ENCODE results near the gene SCAI.

The SCAI gene

GRCh38 chr9:125103021-125103420, 40.3 kb downstream of the SCAI start:
- Histone ChIP-seq H3K36me3 (ENCODE audit: low read length) (no peaks in the 10 kb centered on the region), H2AFZ (ENCODE audit: low read depth, low read length, severe bottlenecking) (no peak overlapping the region), H3K9ac (ENCODE audit: low read length) (no peak overlapping the region), H3K79me2 (ENCODE audit: insufficient read depth, low read length) (0 out of 2 replicates have a peak, but pooled peaks cover 5% of the 10 kb centered on the region), H3K4me2 (ENCODE audit: low read depth, low read length, poor library complexity, severe bottlenecking) (no peak overlapping the region), H3K4me3 (ENCODE audit: insufficient read depth, low read length, poor library complexity, severe bottlenecking) (no peak overlapping the region), H4K20me1 (ENCODE audit: low read depth, low read length) (no peaks in the 10 kb centered on the region), H3K27ac (ENCODE audit: low read depth, low read length) (no peak overlapping the region), H3K9me3 (ENCODE audit: insufficient read depth, low read length) (no peaks in the 10 kb centered on the region), H3K27me3 (ENCODE audit: low read length) (no peaks in the 10 kb centered on the region), H3F3A (ENCODE audit: insufficient read depth) (no peaks in the 10 kb centered on the region), H3K9me2 (replicated peaks; ENCODE audit: insufficient read depth, low read length) (no peaks in the 10 kb centered on the region)
- TF ChIP-seq, protein P1, sequence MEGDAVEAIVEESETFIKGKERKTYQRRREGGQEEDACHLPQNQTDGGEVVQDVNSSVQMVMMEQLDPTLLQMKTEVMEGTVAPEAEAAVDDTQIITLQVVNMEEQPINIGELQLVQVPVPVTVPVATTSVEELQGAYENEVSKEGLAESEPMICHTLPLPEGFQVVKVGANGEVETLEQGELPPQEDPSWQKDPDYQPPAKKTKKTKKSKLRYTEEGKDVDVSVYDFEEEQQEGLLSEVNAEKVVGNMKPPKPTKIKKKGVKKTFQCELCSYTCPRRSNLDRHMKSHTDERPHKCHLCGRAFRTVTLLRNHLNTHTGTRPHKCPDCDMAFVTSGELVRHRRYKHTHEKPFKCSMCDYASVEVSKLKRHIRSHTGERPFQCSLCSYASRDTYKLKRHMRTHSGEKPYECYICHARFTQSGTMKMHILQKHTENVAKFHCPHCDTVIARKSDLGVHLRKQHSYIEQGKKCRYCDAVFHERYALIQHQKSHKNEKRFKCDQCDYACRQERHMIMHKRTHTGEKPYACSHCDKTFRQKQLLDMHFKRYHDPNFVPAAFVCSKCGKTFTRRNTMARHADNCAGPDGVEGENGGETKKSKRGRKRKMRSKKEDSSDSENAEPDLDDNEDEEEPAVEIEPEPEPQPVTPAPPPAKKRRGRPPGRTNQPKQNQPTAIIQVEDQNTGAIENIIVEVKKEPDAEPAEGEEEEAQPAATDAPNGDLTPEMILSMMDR (IDR thresholded peaks at IDR 0.05; ENCODE audit: insufficient read depth, low read length, poor library complexity, severe bottlenecking), result no peak
- no peak for TF ChIP-seq EZH2phosphoT487 (conservative IDR thresholded peaks at IDR 0.05; ENCODE audit: low read length)

- no peaks in the 10 kb centered on the region for H3F3A ChIP-seq (ENCODE audit: insufficient read depth)
- no peaks in the 10 kb centered on the region for H3K27me3 ChIP-seq (ENCODE audit: low read length)
- 0 out of 2 replicates have a peak, but pooled peaks cover 5% of the 10 kb centered on the region for H3K79me2 ChIP-seq (ENCODE audit: insufficient read depth, low read length)
- H3K4me3 ChIP-seq (ENCODE audit: insufficient read depth, low read length, poor library complexity, severe bottlenecking), result no peak overlapping the region
- H3K4me2 ChIP-seq (ENCODE audit: low read depth, low read length, poor library complexity, severe bottlenecking), result no peak overlapping the region
- H3K27ac ChIP-seq (ENCODE audit: low read depth, low read length), result no peak overlapping the region
- H3K36me3 ChIP-seq (ENCODE audit: low read length), result no peaks in the 10 kb centered on the region
- no peak overlapping the region for H2AFZ ChIP-seq (ENCODE audit: low read depth, low read length, severe bottlenecking)
- H3K9ac ChIP-seq (ENCODE audit: low read length), result no peak overlapping the region
- no peaks in the 10 kb centered on the region for H3K9me2 ChIP-seq (replicated peaks; ENCODE audit: insufficient read depth, low read length)
- no peaks in the 10 kb centered on the region for H4K20me1 ChIP-seq (ENCODE audit: low read depth, low read length)
- H3K9me3 ChIP-seq (ENCODE audit: insufficient read depth, low read length), result peaks cover 7% of the 10 kb centered on the region; the same call in 1 of the 2 replicates
- TF ChIP-seq, protein P1 (IDR thresholded peaks at IDR 0.05; ENCODE audit: insufficient read depth, low read length, poor library complexity, severe bottlenecking), result no peak
- TF ChIP-seq EZH2phosphoT487 (conservative IDR thresholded peaks at IDR 0.05; ENCODE audit: low read length), result no peak
Observed at GRCh38 chr9:125100822-125101221, 42.5 kb downstream of the SCAI start.

GRCh38 chr9:125099816-125100215, 43.5 kb downstream of the SCAI start:
- H3K4me2 ChIP-seq (ENCODE audit: low read depth, low read length, poor library complexity, severe bottlenecking), result no peak overlapping the region
- H4K20me1 ChIP-seq (ENCODE audit: low read depth, low read length), result no peaks in the 10 kb centered on the region
- 0 out of 2 replicates have a peak, but pooled peaks cover 5% of the 10 kb centered on the region for H3K79me2 ChIP-seq (ENCODE audit: insufficient read depth, low read length)
- H3K9me2 ChIP-seq (replicated peaks; ENCODE audit: insufficient read depth, low read length), result no peaks in the 10 kb centered on the region
- no peaks in the 10 kb centered on the region for H3F3A ChIP-seq (ENCODE audit: insufficient read depth)
- H3K27me3 ChIP-seq (ENCODE audit: low read length), result no peaks in the 10 kb centered on the region
- H3K27ac ChIP-seq (ENCODE audit: low read depth, low read length), result no peak overlapping the region
- peaks cover 7% of the 10 kb centered on the region; the same call in 1 of the 2 replicates for H3K9me3 ChIP-seq (ENCODE audit: insufficient read depth, low read length)
- no peaks in the 10 kb centered on the region for H3K36me3 ChIP-seq (ENCODE audit: low read length)
- TF ChIP-seq, protein P1 (IDR thresholded peaks at IDR 0.05; ENCODE audit: insufficient read depth, low read length, poor library complexity, severe bottlenecking), result no peak
- no peak for TF ChIP-seq EZH2phosphoT487 (conservative IDR thresholded peaks at IDR 0.05; ENCODE audit: low read length)
- no peak overlapping the region for H3K4me3 ChIP-seq (ENCODE audit: insufficient read depth, low read length, poor library complexity, severe bottlenecking)
- no peak overlapping the region for H3K9ac ChIP-seq (ENCODE audit: low read length)
- H2AFZ ChIP-seq (ENCODE audit: low read depth, low read length, severe bottlenecking), result no peak overlapping the region

Measured in SU-DHL-6 (cell line).